ENCODE measurements around the gene HMGB4. TPM values are rescaled to one million over a fixed set of nuclear protein-coding genes. Genes with fewer than 3 reads are reported as not detected.

Gene HMGB4
- total RNA-seq, 1 donor from 2014 or later = not detected

DNA sequence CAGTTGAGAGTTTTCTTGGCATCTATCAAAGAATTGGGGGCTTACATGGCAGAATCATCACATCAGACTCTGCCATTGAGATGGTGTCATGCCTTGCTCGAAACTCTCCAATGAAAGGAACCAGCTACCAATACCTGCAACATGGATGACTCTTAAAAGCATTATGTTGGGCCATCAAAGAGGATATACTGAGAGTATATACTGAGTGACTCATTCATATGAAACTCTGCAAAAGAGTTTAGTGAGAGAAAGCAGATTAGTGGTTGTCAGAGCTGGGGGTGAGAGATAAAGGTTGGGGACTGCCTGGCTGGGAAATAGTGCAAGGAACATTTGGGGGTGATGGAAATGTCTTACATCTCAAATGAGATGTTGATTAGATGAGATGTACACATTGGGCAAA, 14.7 kb upstream of the HMGB4 start:
- H3K9me3 Mint-ChIP-seq (ENCODE audit: unreplicated experiment) = no peaks in the 10 kb centered on the region
- DNase-seq (ENCODE audit: low spot score) = no peak
- H3K4me3 Mint-ChIP-seq (ENCODE audit: unreplicated experiment) = no peak overlapping the region
- TF ChIP-seq, protein P1, sequence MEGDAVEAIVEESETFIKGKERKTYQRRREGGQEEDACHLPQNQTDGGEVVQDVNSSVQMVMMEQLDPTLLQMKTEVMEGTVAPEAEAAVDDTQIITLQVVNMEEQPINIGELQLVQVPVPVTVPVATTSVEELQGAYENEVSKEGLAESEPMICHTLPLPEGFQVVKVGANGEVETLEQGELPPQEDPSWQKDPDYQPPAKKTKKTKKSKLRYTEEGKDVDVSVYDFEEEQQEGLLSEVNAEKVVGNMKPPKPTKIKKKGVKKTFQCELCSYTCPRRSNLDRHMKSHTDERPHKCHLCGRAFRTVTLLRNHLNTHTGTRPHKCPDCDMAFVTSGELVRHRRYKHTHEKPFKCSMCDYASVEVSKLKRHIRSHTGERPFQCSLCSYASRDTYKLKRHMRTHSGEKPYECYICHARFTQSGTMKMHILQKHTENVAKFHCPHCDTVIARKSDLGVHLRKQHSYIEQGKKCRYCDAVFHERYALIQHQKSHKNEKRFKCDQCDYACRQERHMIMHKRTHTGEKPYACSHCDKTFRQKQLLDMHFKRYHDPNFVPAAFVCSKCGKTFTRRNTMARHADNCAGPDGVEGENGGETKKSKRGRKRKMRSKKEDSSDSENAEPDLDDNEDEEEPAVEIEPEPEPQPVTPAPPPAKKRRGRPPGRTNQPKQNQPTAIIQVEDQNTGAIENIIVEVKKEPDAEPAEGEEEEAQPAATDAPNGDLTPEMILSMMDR (IDR thresholded peaks at IDR 0.05; ENCODE audit: unreplicated experiment) = no peak
- H3K36me3 Mint-ChIP-seq (ENCODE audit: low read depth, unreplicated experiment) = no peaks in the 10 kb centered on the region
- peaks cover 6% of the 10 kb centered on the region for H3K4me1 Mint-ChIP-seq (ENCODE audit: unreplicated experiment)
- no peak overlapping the region for H3K27ac Mint-ChIP-seq (ENCODE audit: unreplicated experiment)
- peaks cover 3% of the 10 kb centered on the region for H3K27me3 Mint-ChIP-seq (ENCODE audit: unreplicated experiment)

DNA sequence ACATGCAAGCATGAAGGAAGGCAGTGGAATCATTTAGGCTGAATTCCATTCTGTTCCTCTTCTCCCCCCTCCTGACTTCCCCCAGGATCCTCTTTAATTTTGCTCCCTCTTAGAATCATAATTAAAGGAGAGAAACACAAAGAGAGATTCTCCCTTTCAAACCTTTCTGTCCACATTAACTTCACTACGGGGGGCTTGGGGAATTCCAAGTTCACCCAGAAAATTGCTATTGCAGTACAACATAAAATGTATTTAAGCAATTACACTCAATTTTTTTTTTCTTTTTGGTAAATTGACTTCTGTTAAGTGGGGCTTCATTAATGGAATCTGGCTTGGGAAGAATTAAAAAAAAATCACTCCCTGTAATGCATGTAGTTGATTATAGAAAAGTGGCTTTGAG, 13.4 kb upstream of the HMGB4 start:
- Mint-ChIP-seq H3K4me3 (ENCODE audit: unreplicated experiment) (no peak overlapping the region), H3K36me3 (ENCODE audit: low read depth, unreplicated experiment) (no peaks in the 10 kb centered on the region), H3K9me3 (ENCODE audit: unreplicated experiment) (no peaks in the 10 kb centered on the region), H3K4me1 (ENCODE audit: unreplicated experiment) (peaks cover 4% of the 10 kb centered on the region), H3K27ac (ENCODE audit: unreplicated experiment) (no peak overlapping the region), H3K27me3 (ENCODE audit: unreplicated experiment) (peaks cover 3% of the 10 kb centered on the region)
- TF ChIP-seq, protein P1 (IDR thresholded peaks at IDR 0.05; ENCODE audit: unreplicated experiment) = no peak
- DNase-seq (ENCODE audit: low spot score) = no peak

DNA sequence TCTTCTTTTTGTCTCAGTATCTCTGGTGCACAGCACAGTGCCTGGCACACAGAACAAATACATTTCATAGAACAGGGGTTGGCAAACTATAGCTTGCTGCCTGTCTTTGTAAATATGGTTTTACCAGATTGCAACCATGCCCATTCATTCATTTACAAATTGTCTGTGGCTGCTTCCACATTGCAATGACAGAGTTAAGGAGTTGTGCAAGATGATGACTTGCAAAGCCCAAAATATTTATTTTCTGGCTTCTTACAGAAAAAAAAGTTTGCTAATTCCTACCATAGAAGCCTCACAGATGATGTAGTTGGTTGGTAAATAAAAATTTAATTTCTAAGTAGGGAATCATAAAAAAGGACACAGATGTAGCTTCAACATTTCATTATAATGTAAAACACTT, 11.2 kb upstream of the HMGB4 start:
- no peak for DNase-seq (ENCODE audit: low spot score)
- no peaks in the 10 kb centered on the region for H3K36me3 Mint-ChIP-seq (ENCODE audit: low read depth, unreplicated experiment)
- no peaks in the 10 kb centered on the region for H3K27me3 Mint-ChIP-seq (ENCODE audit: unreplicated experiment)
- peaks cover 4% of the 10 kb centered on the region for H3K4me1 Mint-ChIP-seq (ENCODE audit: unreplicated experiment)
- H3K4me3 Mint-ChIP-seq (ENCODE audit: unreplicated experiment) = no peak overlapping the region
- H3K9me3 Mint-ChIP-seq (ENCODE audit: unreplicated experiment) = no peaks in the 10 kb centered on the region
- TF ChIP-seq, protein P1 (IDR thresholded peaks at IDR 0.05; ENCODE audit: unreplicated experiment) = no peak
- H3K27ac Mint-ChIP-seq (ENCODE audit: unreplicated experiment) = no peak overlapping the region

GRCh38 chr1:33853431-33853830, 10.4 kb upstream of the HMGB4 start:
- Mint-ChIP-seq H3K27ac (ENCODE audit: unreplicated experiment) (no peak overlapping the region), H3K36me3 (ENCODE audit: low read depth, unreplicated experiment) (no peaks in the 10 kb centered on the region), H3K4me1 (ENCODE audit: unreplicated experiment) (peaks cover 4% of the 10 kb centered on the region), H3K4me3 (ENCODE audit: unreplicated experiment) (no peak overlapping the region), H3K27me3 (ENCODE audit: unreplicated experiment) (no peaks in the 10 kb centered on the region), H3K9me3 (ENCODE audit: unreplicated experiment) (no peaks in the 10 kb centered on the region)
- DNase-seq (ENCODE audit: low spot score) = no peak
- TF ChIP-seq, protein P1 (IDR thresholded peaks at IDR 0.05; ENCODE audit: unreplicated experiment) = no peak

GRCh38 chr1:33854091-33854490, 9.8 kb upstream of the HMGB4 start:
- H3K27ac Mint-ChIP-seq (ENCODE audit: unreplicated experiment) = no peak overlapping the region
- H3K9me3 Mint-ChIP-seq (ENCODE audit: unreplicated experiment) = no peaks in the 10 kb centered on the region
- no peak for DNase-seq (ENCODE audit: low spot score)
- no peaks in the 10 kb centered on the region for H3K27me3 Mint-ChIP-seq (ENCODE audit: unreplicated experiment)
- peaks cover 2% of the 10 kb centered on the region for H3K4me1 Mint-ChIP-seq (ENCODE audit: unreplicated experiment)
- TF ChIP-seq, protein P1 (IDR thresholded peaks at IDR 0.05; ENCODE audit: unreplicated experiment) = no peak
- no peak overlapping the region for H3K4me3 Mint-ChIP-seq (ENCODE audit: unreplicated experiment)
- H3K36me3 Mint-ChIP-seq (ENCODE audit: low read depth, unreplicated experiment) = no peaks in the 10 kb centered on the region

All from endothelial cell (in vitro differentiated cells).